ENCODE measurements around the gene WNK1.

GRCh38 chr12:938810-939209, 186.4 kb downstream of the WNK1 start:
- TF ChIP-seq POLR2A (IDR thresholded peaks at IDR 0.05) (no peak), CTCF (IDR thresholded peaks at IDR 0.05) (no peak), POLR2AphosphoS5 (IDR thresholded peaks at IDR 0.05) (no peak)
